GDM1 (cell line): ENCODE data around the gene CDH23.

ENCODE experiments used
- DNase-seq: peaks from one replicate; lab custom pipeline; 2025; lab: John Stamatoyannopoulos, UW

The CDH23 gene

DNA sequence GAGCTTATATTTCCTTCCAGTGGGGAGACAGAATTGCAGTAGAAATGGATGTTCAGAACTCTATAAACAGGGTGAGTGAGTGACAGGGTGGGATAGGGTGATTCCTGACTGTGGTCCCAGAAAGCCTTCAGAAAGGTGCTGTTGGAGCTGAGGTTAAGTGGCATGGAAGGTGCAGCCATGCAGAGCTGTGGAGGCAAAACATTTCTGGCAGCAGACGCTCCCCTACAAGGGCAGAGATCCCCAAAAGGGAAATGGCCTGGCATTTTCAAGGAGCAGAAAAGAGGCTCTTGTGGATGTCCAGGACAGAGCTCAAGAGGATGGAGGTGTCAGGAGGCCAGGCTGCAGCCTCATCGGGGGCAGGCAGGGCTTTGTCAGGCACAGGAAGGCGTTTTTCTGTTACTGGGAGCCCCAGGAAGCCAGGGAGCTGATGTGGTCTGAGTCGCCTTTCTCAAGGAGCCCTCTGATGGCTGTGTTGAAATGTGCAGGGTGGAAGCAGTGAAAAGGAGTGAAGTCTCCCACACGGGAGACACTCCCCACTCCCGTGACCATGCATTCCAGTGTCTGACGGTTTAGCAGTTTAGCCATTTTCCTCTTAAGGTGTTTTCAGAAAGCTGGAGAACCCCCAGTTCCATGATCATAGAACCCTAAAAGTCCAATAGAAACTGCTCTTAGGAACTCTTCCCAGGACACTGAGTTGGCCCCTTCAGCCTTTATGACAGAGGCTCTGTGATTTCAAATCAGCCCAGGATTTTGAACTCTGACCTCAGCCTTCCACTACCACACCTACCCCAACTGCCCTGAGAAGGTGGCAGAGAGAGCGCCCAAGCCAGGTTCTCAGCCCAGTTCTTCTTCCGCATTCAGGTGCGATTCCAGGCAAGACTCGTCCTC is 226.6 kb downstream of the CDH23 start:
- peak; percentile 36 for DNase-seq

DNA sequence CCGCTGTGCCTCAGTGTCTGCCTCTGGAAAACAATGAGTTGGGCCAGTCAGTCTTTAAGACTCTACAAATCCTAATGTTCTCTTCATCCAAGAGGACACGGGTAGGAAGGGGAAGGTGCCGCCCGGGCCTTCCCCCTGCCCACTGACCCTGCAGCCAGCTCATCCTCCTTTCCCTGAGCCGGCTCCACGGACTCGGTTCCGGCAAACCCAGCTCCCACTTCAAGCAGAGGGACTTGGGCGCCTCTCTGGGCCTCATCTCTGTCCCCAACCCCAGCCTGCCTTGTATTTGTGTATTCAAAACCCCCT is 227.2 kb downstream of the CDH23 start:
- no peak for DNase-seq

- DNase-seq: no peak
These were observed 228.9 kb downstream of the CDH23 start for GRCh38 chr10:71625445-71626175.

DNA sequence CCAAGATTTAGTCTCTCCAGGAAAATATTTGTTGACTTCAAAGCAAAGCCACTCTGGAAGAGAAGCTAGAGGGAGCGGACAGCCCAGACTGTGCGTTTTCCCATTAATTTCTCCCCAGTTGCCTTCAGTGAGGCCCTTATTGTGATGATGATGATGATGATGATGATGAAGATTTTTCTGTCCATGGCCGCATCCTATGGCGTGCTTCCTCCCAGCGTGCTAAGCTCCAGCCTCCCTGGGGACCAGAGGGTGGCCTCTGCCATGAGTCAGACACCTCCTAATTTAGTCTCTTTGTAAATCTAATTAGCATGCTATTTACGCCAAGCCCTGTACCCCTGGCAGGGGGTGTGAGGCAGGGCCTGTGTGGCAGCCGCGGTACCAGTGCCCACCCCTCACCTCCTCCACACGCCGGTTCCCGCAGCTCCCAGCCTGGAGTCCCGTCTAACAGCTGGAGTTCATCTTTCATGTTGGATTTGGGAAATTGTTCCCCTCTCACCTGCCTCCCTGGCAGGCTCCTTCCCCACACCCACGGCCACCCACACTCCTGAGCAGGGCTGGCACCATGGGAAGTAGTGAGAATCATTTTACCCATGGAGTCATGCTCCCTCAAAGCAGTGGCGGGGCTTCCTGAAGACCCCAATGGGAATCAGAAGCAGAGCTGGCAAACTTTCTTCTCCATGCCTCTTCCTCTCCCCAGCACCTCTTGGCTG is 230.7 kb downstream of the CDH23 start:
- no peak for DNase-seq

GRCh38 chr10:71627956-71628355 is 231.2 kb downstream of the CDH23 start:
- no peak for DNase-seq

DNA sequence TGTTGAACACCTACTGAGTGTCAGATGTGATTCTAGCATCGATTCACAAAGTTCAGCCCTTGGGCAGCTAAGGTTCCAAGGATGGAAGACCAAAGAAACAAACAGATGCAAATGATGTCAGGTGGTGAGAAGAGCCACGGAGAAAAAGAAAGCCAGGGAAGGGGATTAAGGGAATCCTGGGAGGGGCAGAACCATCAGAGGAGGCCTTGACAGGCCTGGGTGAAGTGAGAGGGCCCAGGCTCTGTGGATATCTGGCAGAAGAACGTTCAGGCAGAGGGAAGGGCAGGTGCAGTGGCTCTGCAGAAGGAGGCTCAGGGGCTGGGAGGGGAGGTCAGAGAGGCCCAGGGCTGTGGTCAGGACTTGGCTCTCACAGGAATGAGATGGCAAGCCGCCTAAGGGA is 232.4 kb downstream of the CDH23 start:
- no peak for DNase-seq

DNA sequence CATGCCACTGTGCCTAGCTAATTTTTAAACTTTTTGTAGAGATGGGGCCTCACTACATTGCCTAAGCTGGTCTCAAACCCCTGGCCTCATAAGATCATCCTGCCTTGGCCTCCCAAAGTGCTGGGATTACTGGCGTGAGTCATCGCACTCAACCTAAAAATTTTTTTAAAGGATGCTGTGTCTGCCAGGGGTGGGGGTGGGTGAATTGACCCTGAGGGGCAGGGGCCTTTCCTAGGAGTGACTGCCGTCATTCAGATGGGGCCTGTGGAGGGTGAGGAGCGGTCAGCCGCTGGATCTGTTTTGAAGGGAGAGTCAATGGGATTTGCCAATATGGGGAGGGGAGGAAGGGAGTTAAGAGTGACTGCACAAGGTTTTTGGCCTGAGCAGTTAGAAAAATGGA is 233.4 kb downstream of the CDH23 start:
- no peak for DNase-seq

DNA sequence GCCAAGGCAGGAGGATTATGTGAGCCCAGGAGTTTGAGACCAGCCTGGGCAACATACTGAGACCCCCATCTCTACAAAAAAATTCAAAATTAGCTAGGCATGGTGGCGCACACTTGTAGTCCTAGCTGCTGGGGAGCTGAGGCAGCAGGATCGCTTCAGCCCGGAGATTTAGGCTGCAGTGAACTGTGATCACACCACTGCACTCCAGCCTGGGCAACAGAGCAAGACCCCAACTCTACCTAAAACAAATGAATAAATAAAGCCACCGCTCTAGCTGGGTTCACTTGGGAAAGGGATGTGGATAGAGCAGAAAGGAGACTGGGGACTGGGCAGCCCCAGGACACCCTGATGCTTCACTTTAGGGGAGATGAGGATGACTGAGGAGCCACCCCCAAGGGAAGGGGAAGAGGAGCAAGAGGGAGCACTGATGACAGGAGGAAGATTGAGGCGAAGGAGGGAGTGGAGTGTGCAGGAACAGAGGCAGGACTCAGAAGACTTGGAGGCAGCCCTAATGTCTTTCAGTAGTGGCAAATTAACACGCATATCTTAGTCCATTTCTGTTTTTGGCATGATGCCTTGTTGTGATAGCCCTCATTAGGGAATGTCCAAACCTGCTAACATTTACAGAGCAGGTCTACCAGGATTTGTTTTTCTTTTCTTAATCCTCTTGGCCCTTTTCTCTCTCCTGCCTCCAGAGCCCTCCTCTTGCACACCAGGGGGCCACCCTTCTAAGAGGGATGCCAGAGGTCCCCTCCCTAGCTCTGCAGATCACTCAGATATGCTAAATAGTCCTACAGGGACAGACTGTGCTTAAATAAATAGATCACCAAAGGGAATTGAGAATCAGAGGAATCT is 234.5 kb downstream of the CDH23 start:
- no peak for DNase-seq

DNA sequence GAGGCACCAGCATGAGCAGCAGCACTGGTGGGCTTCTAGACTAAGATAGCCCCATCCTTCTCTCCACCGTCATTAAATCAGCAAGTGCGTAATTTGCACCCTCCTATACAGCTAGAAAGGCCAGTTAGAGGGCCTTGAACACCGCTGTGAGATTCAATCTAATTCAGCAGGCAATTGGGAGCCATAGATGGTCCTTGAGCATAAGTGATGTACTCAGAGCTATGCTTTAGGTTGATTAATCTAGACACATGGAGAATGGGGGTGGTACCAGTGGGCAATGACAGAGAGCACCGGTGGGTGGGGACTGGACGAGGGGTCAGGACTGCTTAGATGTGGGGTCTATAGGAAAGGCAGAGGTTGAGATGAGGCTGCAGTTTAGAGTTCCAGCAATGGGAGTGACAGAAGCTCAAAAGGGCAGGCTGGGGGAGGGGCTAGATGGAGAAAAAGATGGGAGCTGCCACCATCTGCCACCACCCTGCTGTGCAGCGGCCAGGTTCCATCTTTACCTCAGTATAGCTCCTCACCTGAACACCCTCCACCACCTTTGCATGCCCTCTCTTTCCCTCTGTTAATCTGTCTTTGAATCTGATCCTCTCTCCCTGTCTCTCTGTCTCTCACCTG is 235.6 kb downstream of the CDH23 start:
- DNase-seq: no peak

- DNase-seq: no peak
These were observed 236.3 kb downstream of the CDH23 start for GRCh38 chr10:71632896-71633600.

GRCh38 chr10:71633920-71634319 is 237.2 kb downstream of the CDH23 start:
- no peak for DNase-seq

- DNase-seq: no peak
These were observed 237.9 kb downstream of the CDH23 start for GRCh38 chr10:71634531-71635164.

- no peak for DNase-seq
These were observed 238.6 kb downstream of the CDH23 start for GRCh38 chr10:71635251-71635866.

DNA sequence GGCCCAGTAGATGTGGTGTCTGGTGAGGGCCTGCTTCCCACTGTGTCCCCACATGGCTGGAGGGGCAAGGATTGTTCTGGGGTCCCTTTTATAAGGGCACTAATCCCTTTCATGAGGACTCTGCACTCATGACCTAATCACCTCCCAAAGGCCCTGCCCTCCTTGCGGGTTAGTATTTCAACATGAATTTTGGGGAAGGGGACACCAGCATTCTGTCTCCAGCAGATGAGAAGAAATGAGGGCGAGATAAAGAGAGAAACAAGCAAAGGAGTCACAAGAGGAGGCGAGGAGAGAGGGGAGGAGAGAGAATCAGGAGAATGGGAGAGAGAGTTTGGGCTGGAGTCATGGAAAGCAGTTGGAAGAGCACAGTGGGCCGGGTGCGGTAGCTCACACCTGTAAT is 239.1 kb downstream of the CDH23 start:
- DNase-seq: no peak

GRCh38 chr10:71636588-71636987 is 239.9 kb downstream of the CDH23 start:
- no peak for DNase-seq

DNA sequence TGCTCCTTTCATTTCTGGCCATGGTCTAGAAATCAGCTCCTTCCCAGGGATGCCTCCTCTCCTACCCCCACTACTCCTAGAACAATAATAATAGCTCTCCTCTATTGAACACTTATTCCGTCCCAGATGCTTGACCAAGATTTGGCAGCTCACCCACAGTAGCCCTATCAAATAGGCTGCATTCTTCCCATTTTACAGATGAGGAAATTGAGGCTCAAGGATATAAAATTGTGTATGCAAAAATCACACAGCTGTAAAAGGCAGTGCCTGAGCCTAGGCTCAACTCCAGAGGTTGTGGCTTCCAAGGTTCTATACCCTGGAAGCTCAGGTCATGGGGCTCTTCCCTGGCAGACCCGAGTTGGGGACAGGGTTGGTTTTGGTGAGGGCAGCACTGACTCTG is 240.6 kb downstream of the CDH23 start:
- no peak for DNase-seq

- DNase-seq: no peak
These were observed 241.5 kb downstream of the CDH23 start for GRCh38 chr10:71638064-71638821.

DNA sequence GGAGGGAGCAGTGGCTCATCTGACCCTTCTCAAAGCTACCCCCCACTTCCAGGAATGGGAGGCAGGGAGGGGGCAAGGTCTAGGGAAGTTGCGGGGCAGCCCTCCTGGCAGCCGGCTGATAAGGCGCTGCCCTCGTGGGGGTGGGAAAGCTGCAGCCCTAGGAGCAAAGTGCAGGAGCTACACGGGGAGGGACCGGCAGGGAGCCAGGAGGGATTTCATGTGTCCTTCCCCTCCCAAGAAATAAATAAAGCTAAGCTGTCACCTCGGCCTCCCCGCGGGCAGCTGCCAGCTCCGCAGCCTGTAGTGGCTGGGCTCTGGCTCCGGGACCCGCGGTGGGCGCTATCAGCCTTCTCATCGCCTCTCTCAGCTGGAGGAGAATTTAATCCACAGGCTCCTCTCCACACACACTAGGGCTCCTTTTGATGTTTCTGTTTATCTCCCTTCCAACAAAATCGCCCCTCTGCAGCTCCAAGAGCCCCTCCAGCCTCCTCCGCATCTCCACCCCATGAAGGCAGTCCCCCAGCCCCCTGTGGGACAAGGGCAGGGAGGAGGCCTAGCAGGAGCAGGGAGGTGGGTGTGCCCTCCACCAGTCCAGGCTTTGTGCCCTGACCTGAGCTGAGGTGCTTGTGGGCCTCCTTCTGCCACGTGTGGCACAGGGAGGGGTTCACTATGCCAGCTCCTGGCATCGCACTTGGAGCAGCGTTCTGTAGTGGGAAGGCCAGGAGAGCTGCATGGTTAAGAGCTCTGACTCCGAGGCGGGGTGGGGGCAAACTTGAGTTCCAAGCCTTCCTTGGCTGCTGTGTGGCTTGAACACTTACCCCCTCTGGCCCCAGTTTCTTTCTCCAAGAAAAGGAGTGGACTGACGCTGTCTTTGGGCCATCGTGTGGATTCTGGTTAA is 242.4 kb downstream of the CDH23 start:
- no peak for DNase-seq
